HFF-Myc (cell line): ENCODE measurements around the gene REST.
A peak's percentile ranks its signal among the peaks of the same experiment; 100 is the strongest.
"Not testable (repeated sequence)": the region's sequence is repeated elsewhere in the genome, so short reads cannot be mapped to it uniquely, and the experiment has no call there.

ENCODE experiments used
- DNase-seq: peaks from one replicate; pipeline ENCODE4 v3.0.0-alpha.2; 2011; ENCODE audit warnings: low read depth; ENCODE audit errors: extremely low read depth
- H3K4me3 ChIP-seq: replicated peaks from 2 replicates; pipeline ENCODE4 v1.5.1; 2011; ENCODE audit warnings: low read depth, mild to moderate bottlenecking, control low read depth, low read length
- CTCF ChIP-seq: IDR thresholded peaks from 2 replicates; pipeline ENCODE4 v1.5.1; 2012; ENCODE audit warnings: mild to moderate bottlenecking, low read depth, low read length, control low read depth; ENCODE audit errors: missing control alignments

The REST gene

GRCh38 chr4:56909086-56909894, 1.6 kb downstream of the REST start:
- peak overlapping the region; percentile 86 for H3K4me3 ChIP-seq
- DNase-seq: no peak
- no peak for TF ChIP-seq CTCF

- no peak for TF ChIP-seq CTCF
- H3K4me3 ChIP-seq: peak overlapping the region; percentile 86
- DNase-seq: no peak
These were observed 2.7 kb downstream of the REST start for GRCh38 chr4:56910172-56910967.

- DNase-seq: no peak
- no peak overlapping the region for H3K4me3 ChIP-seq
- TF ChIP-seq CTCF: no peak
These were observed 6.6 kb downstream of the REST start for GRCh38 chr4:56914336-56914735.

- not testable (repeated sequence) for H3K4me3 ChIP-seq, DNase-seq
These were observed 7.3 kb downstream of the REST start for GRCh38 chr4:56914977-56915376.

- no peak overlapping the region for H3K4me3 ChIP-seq
- DNase-seq: no peak
- TF ChIP-seq CTCF: no peak
These were observed 19.5 kb downstream of the REST start for GRCh38 chr4:56927196-56927595.

- no peak for DNase-seq
- no peak overlapping the region for H3K4me3 ChIP-seq
- TF ChIP-seq CTCF: no peak
These were observed 22.9 kb downstream of the REST start for GRCh38 chr4:56930638-56931037.

GRCh38 chr4:56931924-56932323, 24.2 kb downstream of the REST start:
- DNase-seq: no peak
- no peak for TF ChIP-seq CTCF

More at GRCh38 chr4:56931924-56932323, 24.2 kb downstream of the REST start:
- H3K4me3 ChIP-seq: no peak overlapping the region
